Colonic mucosa (tissue), 4 donors: ENCODE data around the gene QRFP. TPM values are rescaled to one million over a fixed set of nuclear protein-coding genes. Genes with fewer than 3 reads are reported as not detected.

Source experiments
- DNase-seq: peaks from one replicate; pipeline ENCODE4 v3.0.0-alpha.2; 2020
- H3K27ac ChIP-seq: fragments of 200-600 bp; one replicate; pipeline ENCODE4 v1.8.0; 2021
- H3K27me3 ChIP-seq: fragments of 200-600 bp; one replicate; pipeline ENCODE4 v1.8.0; 2021
- H3K36me3 ChIP-seq: fragments of 200-600 bp; one replicate; pipeline ENCODE4 v1.8.0; 2021
- H3K4me1 ChIP-seq: fragments of 200-600 bp; one replicate; pipeline ENCODE4 v1.8.0; 2021; ENCODE audit warnings: mild to moderate bottlenecking
- H3K4me3 ChIP-seq: fragments of 200-600 bp; one replicate; pipeline ENCODE4 v1.8.0; 2021
- H3K9ac ChIP-seq, 2 donors: one replicate each; pipeline ENCODE4 v1.7.0; 2013; ENCODE audit warnings: control low read depth in 2 of 2, low read depth in 2 of 2, low read length in 2 of 2
- H3K9me3 ChIP-seq: fragments of 200-600 bp; one replicate; pipeline ENCODE4 v1.8.0; 2021
- CTCF ChIP-seq: fragments of 200-600 bp; IDR thresholded peaks from one replicate; pipeline ENCODE4 v1.8.0; 2022; ENCODE audit warnings: antibody characterized with exemption, mild to moderate bottlenecking
- intact Hi-C: fragments of 100-400 bp; cut with DNase I; formaldehyde crosslinking; loops from one replicate; pipeline ENCODE4 v1.14.1; 2022
- total RNA-seq, 2 donors: library from RNA; stranded (reverse); fragmentation: NEBNext Ultra II Directional in 1 of 2; extraction: Animal tissue kit (Norgen Biotek cat#: 25700) in 1 of 2; gene quantifications; one replicate each; pipeline ENCODE4 v1.2.1, GENCODE V29; 2021
- donor health status: healthy.
- donor health status: DM: no; HTN: no; CAD: no.
- donor health status: DM: no; HTN: no; CAD: no.

Gene QRFP
- total RNA-seq, 2 donors from 2014 or later, result 0.77 TPM; not detected in 1

- no peak for TF ChIP-seq CTCF
- Histone ChIP-seq H3K27me3 (no peaks in the 10 kb centered on the region), H3K36me3 (no peaks in the 10 kb centered on the region), H3K4me1 (no peaks in the 10 kb centered on the region), H3K9me3 (no peaks in the 10 kb centered on the region), H3K27ac (no peak overlapping the region), H3K9ac (no peak overlapping the region), H3K4me3 (no peak overlapping the region)
- intact Hi-C loops, result loop anchor here (5.0 kb wide), 1 partner anchor 127 kb away; no protein-coding TSS in a partner anchor
- no peak for DNase-seq
These were observed 25.9 kb downstream of the QRFP start for GRCh38 chr9:130870491-130871381.

- Histone ChIP-seq H3K36me3 (no peaks in the 10 kb centered on the region), H3K9ac (no peak overlapping the region), H3K4me3 (no peak overlapping the region), H3K4me1 (no peaks in the 10 kb centered on the region), H3K9me3 (no peaks in the 10 kb centered on the region), H3K27ac (no peak overlapping the region), H3K27me3 (no peaks in the 10 kb centered on the region)
- no peak for TF ChIP-seq CTCF
- intact Hi-C loops, result loop anchor here (5.0 kb wide), 1 partner anchor 73 kb away; no protein-coding TSS in a partner anchor
- no peak for DNase-seq
These were observed 27.4 kb downstream of the QRFP start for GRCh38 chr9:130869250-130869649.

GRCh38 chr9:130868230-130868629 is 28.4 kb downstream of the QRFP start:
- intact Hi-C loops, result loop anchor here (5.0 kb wide), 1 partner anchor 74 kb away; no protein-coding TSS in a partner anchor
- Histone ChIP-seq H3K27ac (no peak overlapping the region), H3K4me3 (no peak overlapping the region), H3K9me3 (no peaks in the 10 kb centered on the region), H3K36me3 (no peaks in the 10 kb centered on the region), H3K27me3 (no peaks in the 10 kb centered on the region), H3K4me1 (no peaks in the 10 kb centered on the region), H3K9ac (no peak overlapping the region)
- no peak for DNase-seq
- TF ChIP-seq CTCF, result no peak

GRCh38 chr9:130867556-130867955 is 29.1 kb downstream of the QRFP start:
- TF ChIP-seq CTCF, result no peak
- H3K27ac ChIP-seq, result no peak overlapping the region
- no peak for DNase-seq
- no peaks in the 10 kb centered on the region for H3K9me3 ChIP-seq
- no peak overlapping the region for H3K9ac ChIP-seq
- H3K27me3 ChIP-seq, result no peaks in the 10 kb centered on the region
- intact Hi-C loops, result loop anchor here (5.0 kb wide), 1 partner anchor 75 kb away; no protein-coding TSS in a partner anchor
- H3K4me1 ChIP-seq, result no peaks in the 10 kb centered on the region
- H3K36me3 ChIP-seq, result no peaks in the 10 kb centered on the region
- H3K4me3 ChIP-seq, result no peak overlapping the region

- no peaks in the 10 kb centered on the region for H3K4me1 ChIP-seq
- H3K27ac ChIP-seq, result no peak overlapping the region
- H3K27me3 ChIP-seq, result no peaks in the 10 kb centered on the region
- no peak overlapping the region for H3K9ac ChIP-seq
- H3K4me3 ChIP-seq, result no peak overlapping the region
- intact Hi-C loops, result loop anchor here (5.0 kb wide), 1 partner anchor 76 kb away; no protein-coding TSS in a partner anchor
- no peaks in the 10 kb centered on the region for H3K9me3 ChIP-seq
- peak; percentile 91 for TF ChIP-seq CTCF
- DNase-seq, result peak; percentile 92
- no peaks in the 10 kb centered on the region for H3K36me3 ChIP-seq
These were observed 30.1 kb downstream of the QRFP start for GRCh38 chr9:130866474-130866965.
